Naive thymus-derived CD4-positive, alpha-beta T cell (primary cell): ENCODE data around the gene MYBPC2. TPM values are rescaled to one million over a fixed set of nuclear protein-coding genes. Genes with fewer than 3 reads are reported as not detected.
A peak's percentile ranks its signal among the peaks of the same experiment; 100 is the strongest.
"Not testable (repeated sequence)": the region's sequence is repeated elsewhere in the genome, so short reads cannot be mapped to it uniquely, and the experiment has no call there.

ENCODE experiments used
- ATAC-seq: fragments of 150-1000 bp; cut with Tn5 transposase; 2 replicates; pipeline ENCODE4 v1.10.0; 2021; ENCODE audit warnings: mild to moderate bottlenecking, moderate library complexity
- CTCF ChIA-PET: fragments of 350-600 bp; sonication (Branson Sonifier 250); formaldehyde crosslinking; loops from one replicate; lab custom pipeline; 2021; ENCODE audit warnings: antibody characterized with exemption; lab: Charles Lee
- POLR2A ChIA-PET: fragments of 350-600 bp; sonication (Branson Sonifier 250); formaldehyde crosslinking; loops from one replicate; lab custom pipeline; 2021; ENCODE audit warnings: antibody characterized with exemption, inconsistent platforms; lab: Charles Lee
- DNase-seq, 9 donors: peaks; one replicate each; pipeline versions ENCODE4 v3.0.0 to v3.0.0-alpha.2; 2020 to 2022; ENCODE audit warnings: mixed read lengths in 1 of 9
- H3K27ac ChIP-seq: one replicate; pipeline ENCODE4 v1.7.0; 2013; ENCODE audit warnings: mild to moderate bottlenecking, low read depth, low read length, moderate library complexity
- H3K27me3 ChIP-seq, 2 donors: one replicate each; pipeline ENCODE4 v1.7.0; 2013; ENCODE audit warnings: low read length in 2 of 2, mild to moderate bottlenecking in 2 of 2, moderate library complexity in 2 of 2; ENCODE audit not compliant: control insufficient read depth in 2 of 2, insufficient read depth in 2 of 2
- H3K36me3 ChIP-seq, 3 experiments: 1 replicate in 2 of 3; 2 replicates in 1 of 3; pipeline ENCODE4 v1.7.0; 2013; ENCODE audit warnings: low read length in 3 of 3, mild to moderate bottlenecking in 3 of 3, moderate library complexity in 1 of 3; ENCODE audit not compliant: insufficient read depth in 3 of 3, control insufficient read depth in 2 of 3
- H3K4me1 ChIP-seq, 2 donors: one replicate each; pipeline ENCODE4 v1.7.0; 2013; ENCODE audit warnings: low read length in 2 of 2, mild to moderate bottlenecking in 2 of 2, moderate library complexity in 1 of 2; ENCODE audit not compliant: control insufficient read depth in 2 of 2, insufficient read depth in 2 of 2
- H3K4me3 ChIP-seq: 2 replicates; pipeline ENCODE4 v1.7.0; 2013; ENCODE audit warnings: mild to moderate bottlenecking, low read length
- H3K9me3 ChIP-seq, 3 experiments: 1 replicate in 2 of 3; 2 replicates in 1 of 3; pipeline ENCODE4 v1.7.0; 2013; ENCODE audit warnings: low read length in 3 of 3; ENCODE audit not compliant: control insufficient read depth in 2 of 3
- H3K27ac Mint-ChIP-seq, 9 donors: one replicate each; pipeline ENCODE4 v1.8.0; 2020 to 2022; ENCODE audit warnings: mixed read lengths in 9 of 9, mild to moderate bottlenecking in 8 of 9, moderate library complexity in 5 of 9, inconsistent platforms in 2 of 9
- H3K27me3 Mint-ChIP-seq, 5 donors: one replicate each; pipeline ENCODE4 v1.8.0; 2021 to 2022; ENCODE audit warnings: mixed read lengths in 5 of 5, mild to moderate bottlenecking in 1 of 5
- H3K36me3 Mint-ChIP-seq, 5 donors: one replicate each; pipeline ENCODE4 v1.8.0; 2020 to 2022; ENCODE audit warnings: mixed read lengths in 5 of 5, mild to moderate bottlenecking in 3 of 5, inconsistent platforms in 1 of 5
- H3K4me1 Mint-ChIP-seq, 7 donors: one replicate each; pipeline ENCODE4 v1.8.0; 2020 to 2022; ENCODE audit warnings: mixed read lengths in 7 of 7, mild to moderate bottlenecking in 3 of 7, inconsistent platforms in 1 of 7
- H3K4me3 Mint-ChIP-seq, 10 donors: one replicate each; pipeline ENCODE4 v1.8.0; 2020 to 2022; ENCODE audit warnings: mild to moderate bottlenecking in 10 of 10, mixed read lengths in 10 of 10, moderate library complexity in 6 of 10, inconsistent platforms in 2 of 10
- H3K9me3 Mint-ChIP-seq, 11 donors: one replicate each; pipeline ENCODE4 v1.8.0; 2020 to 2022; ENCODE audit warnings: mixed read lengths in 11 of 11, mild to moderate bottlenecking in 4 of 11, inconsistent platforms in 1 of 11, moderate library complexity in 1 of 11
- intact Hi-C, 2 donors: fragments of 100-400 bp; cut with micrococcal nuclease; formaldehyde crosslinking; loops; one replicate each; pipeline ENCODE4 v1.15.1; 2023
- polyA plus RNA-seq, 2 donors: library from polyadenylated mRNA; unstranded; fragments of 300-500 nt; fragmentation: Illumina TruSeq; gene quantifications; one replicate each; pipeline ENCODE4 v1.2.3, GENCODE V29; 2021
- total RNA-seq, 6 experiments: library from RNA in 5 of 6; stranded (reverse) in 5 of 6; gene quantifications; 1 replicate in 5 of 6; 2 replicates in 1 of 6; pipeline ENCODE4 v1.2.3 and lab custom pipeline; 2021 to 2026

Gene MYBPC2
- total and polyA plus RNA-seq, 7 experiments from 2014 or later = 0.39 to 0.92 TPM; not detected in 5

GRCh38 chr19:50465000-50465399, 32.3 kb downstream of the MYBPC2 start:
- no peak for ATAC-seq
- Mint-ChIP-seq H3K27ac (no peak overlapping the region), H3K36me3 (no peaks in the 10 kb centered on the region), H3K27me3 (peaks cover 2 to 38% (median 11%) of the 10 kb centered on the region in 5 donors), H3K4me3 (no peak overlapping the region), H3K9me3 (peaks cover 0 to 1% (median 0%) of the 10 kb centered on the region in 11 donors), H3K4me1 (peaks cover 0 to 9% (median 4%) of the 10 kb centered on the region in 7 donors)
- peaks cover 0 to 5% of the 10 kb centered on the region in 2 donors for H3K4me1 ChIP-seq
- DNase-seq = no peak
- H3K4me3 ChIP-seq = no peak overlapping the region
- no peaks in the 10 kb centered on the region for H3K27me3 ChIP-seq
- no peaks in the 10 kb centered on the region for H3K36me3 ChIP-seq
- H3K27ac ChIP-seq = no peak overlapping the region
- intact Hi-C loops = loop anchor here in 1 of 2 donors (5.0 kb wide), 1 partner anchor 53 kb away; no protein-coding TSS in a partner anchor
- POLR2A ChIA-PET = no interaction called here
- CTCF ChIA-PET = interaction anchor here (1.5 kb wide), 1 partner anchor 108 kb away, joined by 5 read pairs; no protein-coding TSS in a partner anchor
- no peaks in the 10 kb centered on the region for H3K9me3 ChIP-seq

GRCh38 chr19:50465986-50466705, 33.5 kb downstream of the MYBPC2 start:
- ChIA-PET POLR2A (interaction anchor here (0.8 kb wide), 1 partner anchor 13 kb away, joined by 6 read pairs; no protein-coding TSS in a partner anchor), CTCF (interaction anchor here (1.5 kb wide), 1 partner anchor 109 kb away, joined by 5 read pairs; no protein-coding TSS in a partner anchor)
- Mint-ChIP-seq H3K36me3 (no peaks in the 10 kb centered on the region), H3K4me1 (peaks cover 0 to 4% (median 3%) of the 10 kb centered on the region in 7 donors), H3K9me3 (peaks cover 0 to 1% (median 0%) of the 10 kb centered on the region in 11 donors), H3K27me3 (peaks cover under 1 to 32% (median 8%) of the 10 kb centered on the region in 5 donors), H3K4me3 (no peak overlapping the region), H3K27ac (no peak overlapping the region)
- no peak overlapping the region for H3K4me3 ChIP-seq
- no peaks in the 10 kb centered on the region for H3K9me3 ChIP-seq
- intact Hi-C loops = no loop called here
- no peak for ATAC-seq
- H3K27ac ChIP-seq = no peak overlapping the region
- peaks cover 0 to 3% of the 10 kb centered on the region in 2 donors for H3K4me1 ChIP-seq
- no peaks in the 10 kb centered on the region for H3K36me3 ChIP-seq
- H3K27me3 ChIP-seq = no peaks in the 10 kb centered on the region
- DNase-seq = no peak

DNA sequence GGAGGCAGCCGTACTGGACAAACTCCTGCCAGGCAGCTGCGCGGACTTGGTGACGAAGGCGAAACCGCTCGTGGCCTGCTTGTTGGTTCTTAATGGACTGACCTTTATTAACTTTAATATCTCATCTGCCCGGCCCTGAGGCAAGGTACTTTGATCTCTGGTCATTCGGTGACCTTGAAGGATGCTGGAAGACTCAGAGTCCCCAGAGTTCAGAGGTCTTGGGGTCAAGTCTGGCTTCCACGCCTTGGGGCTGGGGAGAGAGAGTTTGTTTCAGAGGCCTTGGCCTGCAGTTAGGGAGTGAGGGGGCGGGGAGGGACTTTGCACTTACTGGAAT, 34.0 kb downstream of the MYBPC2 start:
- no peak for DNase-seq
- peaks cover 0 to 29% (median 2%) of the 10 kb centered on the region in 5 donors for H3K27me3 Mint-ChIP-seq
- POLR2A ChIA-PET = no interaction called here
- no peak overlapping the region for H3K4me3 ChIP-seq
- CTCF ChIA-PET = no interaction called here
- no peaks in the 10 kb centered on the region for H3K4me1 ChIP-seq
- H3K9me3 Mint-ChIP-seq = peaks cover 0 to 1% (median 0%) of the 10 kb centered on the region in 11 donors
- no peaks in the 10 kb centered on the region for H3K36me3 Mint-ChIP-seq
- no peak overlapping the region for H3K27ac Mint-ChIP-seq
- no peak for ATAC-seq
- no peak overlapping the region for H3K4me3 Mint-ChIP-seq
- H3K36me3 ChIP-seq = no peaks in the 10 kb centered on the region
- intact Hi-C loops = no loop called here
- no peaks in the 10 kb centered on the region for H3K9me3 ChIP-seq
- H3K4me1 Mint-ChIP-seq = no peaks in the 10 kb centered on the region
- no peak overlapping the region for H3K27ac ChIP-seq
- no peaks in the 10 kb centered on the region for H3K27me3 ChIP-seq

DNA sequence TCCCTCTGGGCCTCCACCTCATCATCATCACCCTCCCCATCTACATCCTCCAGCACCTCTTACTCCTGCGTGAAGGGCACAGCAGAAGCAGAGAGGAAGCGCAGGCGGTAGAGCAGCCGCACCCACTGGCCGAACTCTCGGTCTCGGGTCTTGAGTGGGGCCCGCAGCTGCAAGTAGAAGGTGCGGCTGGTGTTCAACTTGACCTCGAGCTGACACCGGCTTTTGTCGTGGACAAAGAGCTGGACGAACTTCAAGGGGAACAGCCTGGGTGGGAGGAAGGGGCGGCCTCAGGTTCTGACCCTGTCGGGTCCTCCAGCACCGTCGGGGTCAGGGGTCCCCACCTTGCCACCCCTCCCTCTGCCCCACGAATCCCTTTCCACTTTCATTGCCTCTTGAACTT, 34.9 kb downstream of the MYBPC2 start:
- intact Hi-C loops = no loop called here
- H3K36me3 ChIP-seq = no peaks in the 10 kb centered on the region
- ChIA-PET POLR2A (no interaction called here), CTCF (no interaction called here)
- DNase-seq = no peak
- Mint-ChIP-seq H3K27me3 (peaks cover 0 to 25% (median 0%) of the 10 kb centered on the region in 5 donors), H3K4me3 (no peak overlapping the region), H3K27ac (no peak overlapping the region), H3K9me3 (no peaks in the 10 kb centered on the region), H3K4me1 (no peaks in the 10 kb centered on the region), H3K36me3 (no peaks in the 10 kb centered on the region)
- H3K27ac ChIP-seq = no peak overlapping the region
- no peaks in the 10 kb centered on the region for H3K4me1 ChIP-seq
- no peaks in the 10 kb centered on the region for H3K27me3 ChIP-seq
- no peak overlapping the region for H3K4me3 ChIP-seq
- H3K9me3 ChIP-seq = no peaks in the 10 kb centered on the region
- ATAC-seq = no peak

DNA sequence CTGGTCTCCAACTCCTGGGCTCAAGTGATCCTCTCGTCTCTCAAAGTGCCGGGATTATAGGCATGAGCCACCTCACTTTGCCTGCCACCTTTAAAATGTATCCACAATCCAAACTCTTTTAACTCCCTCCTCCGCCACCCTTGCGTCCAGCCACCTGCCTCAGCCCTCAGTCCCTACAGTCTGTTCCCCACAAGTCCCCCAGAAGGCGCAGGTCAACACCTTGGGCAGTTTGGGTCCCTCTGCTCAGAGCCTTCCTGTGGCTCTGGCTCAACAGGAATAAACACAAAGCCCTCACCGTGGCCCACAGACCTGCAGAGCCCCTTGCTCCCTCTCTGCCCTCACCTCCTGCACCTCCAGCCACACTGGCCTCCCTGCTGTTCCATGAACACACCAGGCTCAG, 36.1 kb downstream of the MYBPC2 start:
- ChIA-PET CTCF (no interaction called here), POLR2A (no interaction called here)
- Mint-ChIP-seq H3K4me1 (no peaks in the 10 kb centered on the region), H3K27me3 (peaks cover 0 to 23% (median 0%) of the 10 kb centered on the region in 5 donors), H3K27ac (peak overlapping the region in 1 of 9 donors; percentile 51), H3K36me3 (no peaks in the 10 kb centered on the region), H3K9me3 (no peaks in the 10 kb centered on the region), H3K4me3 (no peak overlapping the region)
- H3K36me3 ChIP-seq = no peaks in the 10 kb centered on the region
- ATAC-seq (no peak), DNase-seq (no peak)
- H3K4me3 ChIP-seq = no peak overlapping the region
- H3K9me3 ChIP-seq = no peaks in the 10 kb centered on the region
- H3K27ac ChIP-seq = no peak overlapping the region
- no peaks in the 10 kb centered on the region for H3K4me1 ChIP-seq
- intact Hi-C loops = no loop called here
- no peaks in the 10 kb centered on the region for H3K27me3 ChIP-seq

GRCh38 chr19:50473336-50473735, 40.6 kb downstream of the MYBPC2 start:
- peaks cover 13 to 14% of the 10 kb centered on the region in 2 donors for H3K4me1 ChIP-seq
- Mint-ChIP-seq H3K4me3 (peak overlapping the region in 1 of 10 donors; percentile 21), H3K9me3 (peaks cover 0 to 10% (median 0%) of the 10 kb centered on the region in 11 donors), H3K27ac (peak overlapping the region in 1 of 9 donors; percentile 2), H3K27me3 (peaks cover 0 to 11% (median 0%) of the 10 kb centered on the region in 5 donors), H3K4me1 (peaks cover 16 to 23% (median 20%) of the 10 kb centered on the region in 7 donors)
- H3K36me3 Mint-ChIP-seq, H3K4me3 ChIP-seq, H3K27ac ChIP-seq, intact Hi-C loops, H3K27me3 ChIP-seq, H3K9me3 ChIP-seq, DNase-seq, ATAC-seq, POLR2A ChIA-PET: not testable (repeated sequence)
- CTCF ChIA-PET = interaction anchor here (0.6 kb wide), 1 partner anchor 338 kb away, joined by 3 read pairs; no protein-coding TSS in a partner anchor
- peaks cover 0 to 11% (median 0%) of the 10 kb centered on the region in 3 experiments for H3K36me3 ChIP-seq
